Activated CD4-positive, alpha-beta T cell treated with anti-CD3 and anti-CD28 coated beads, Interleukin-2, amount 50 U/mL, for 24 hours (primary cell): ENCODE data around the gene ZBTB26.
A peak's percentile ranks its signal among the peaks of the same experiment; 100 is the strongest.

ENCODE experiments used
- DNase-seq, 2 donors: peaks; one replicate each; pipeline ENCODE4 v3.0.0-alpha.2; 2020; ENCODE audit warnings: low read depth in 1 of 2, low spot score in 1 of 2

The ZBTB26 gene

GRCh38 chr9:122931226-122932121 is at the start of gene ZBTB26:
ZBTB26 (minus strand) TSS chr9:122931512; CDS start chr9:122919934, 11,578 bp downstream.
- DNase-seq: peak; percentile 67 to 87

- no peak for DNase-seq
Measured at GRCh38 chr9:122978601-122979000, 47.3 kb upstream of the ZBTB26 start.

- no peak for DNase-seq
Measured at GRCh38 chr9:122975196-122975595, 43.9 kb upstream of the ZBTB26 start.

GRCh38 chr9:122961139-122961538 is 29.8 kb upstream of the ZBTB26 start:
- DNase-seq: no peak

- DNase-seq: no peak
Measured at GRCh38 chr9:122955961-122956360, 24.6 kb upstream of the ZBTB26 start.

GRCh38 chr9:122954253-122954691 is 23.0 kb upstream of the ZBTB26 start:
- no peak for DNase-seq

GRCh38 chr9:122951056-122951455 is 19.7 kb upstream of the ZBTB26 start:
- no peak for DNase-seq

- no peak for DNase-seq
Measured at GRCh38 chr9:122950263-122950662, 19.0 kb upstream of the ZBTB26 start.

GRCh38 chr9:122949696-122950095 is 18.4 kb upstream of the ZBTB26 start:
- DNase-seq: no peak

- DNase-seq: no peak
Measured at GRCh38 chr9:122948313-122948712, 17.0 kb upstream of the ZBTB26 start.

- DNase-seq: no peak
Measured at GRCh38 chr9:122946461-122947005, 15.2 kb upstream of the ZBTB26 start.

GRCh38 chr9:122944960-122945888 is 13.9 kb upstream of the ZBTB26 start:
- no peak for DNase-seq

GRCh38 chr9:122941582-122942234 is 10.4 kb upstream of the ZBTB26 start:
- no peak for DNase-seq

GRCh38 chr9:122940749-122941581 is 9.7 kb upstream of the ZBTB26 start, which contains the start of gene RABGAP1:
RABGAP1 (plus strand) TSS chr9:122941020; CDS start chr9:122957060, 16,040 bp downstream.
- DNase-seq: peak; percentile 94 to 99

- DNase-seq: no peak
Measured at GRCh38 chr9:122940454-122940748, 9.1 kb upstream of the ZBTB26 start.

GRCh38 chr9:122939601-122940000 is 8.3 kb upstream of the ZBTB26 start:
- no peak for DNase-seq

GRCh38 chr9:122936883-122937282 is 5.6 kb upstream of the ZBTB26 start:
- no peak for DNase-seq

- no peak for DNase-seq
Measured at GRCh38 chr9:122936464-122936863, 5.2 kb upstream of the ZBTB26 start.

- no peak for DNase-seq
Measured at GRCh38 chr9:122930541-122931225, 629 bp downstream of the ZBTB26 start.
